GM13976 (cell line): ENCODE data around the gene MCEMP1.

Experiments
- DNase-seq: peaks from one replicate; pipeline ENCODE4 v3.0.0; 2012; ENCODE audit warnings: low spot score
- in situ Hi-C: fragments of 300-500 bp; cut with MboI; formaldehyde crosslinking; loops from one replicate; pipeline ENCODE4 v1.12.0; 2022; ENCODE audit warnings: low sequenced_read_pairs, mixed read lengths, inconsistent platforms; ENCODE audit not compliant: unreplicated experiment
- TF ChIP-seq, protein P1 (sequence below): IDR thresholded peaks from 2 replicates; pipeline ENCODE4 v1.5.1; 2012; ENCODE audit warnings: borderline replicate concordance, mild to moderate bottlenecking; ENCODE audit not compliant: insufficient read depth; ENCODE audit errors: extremely low read depth, missing control alignments, control extremely low read depth

Gene MCEMP1, protein sequence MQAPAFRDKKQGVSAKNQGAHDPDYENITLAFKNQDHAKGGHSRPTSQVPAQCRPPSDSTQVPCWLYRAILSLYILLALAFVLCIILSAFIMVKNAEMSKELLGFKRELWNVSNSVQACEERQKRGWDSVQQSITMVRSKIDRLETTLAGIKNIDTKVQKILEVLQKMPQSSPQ

DNA sequence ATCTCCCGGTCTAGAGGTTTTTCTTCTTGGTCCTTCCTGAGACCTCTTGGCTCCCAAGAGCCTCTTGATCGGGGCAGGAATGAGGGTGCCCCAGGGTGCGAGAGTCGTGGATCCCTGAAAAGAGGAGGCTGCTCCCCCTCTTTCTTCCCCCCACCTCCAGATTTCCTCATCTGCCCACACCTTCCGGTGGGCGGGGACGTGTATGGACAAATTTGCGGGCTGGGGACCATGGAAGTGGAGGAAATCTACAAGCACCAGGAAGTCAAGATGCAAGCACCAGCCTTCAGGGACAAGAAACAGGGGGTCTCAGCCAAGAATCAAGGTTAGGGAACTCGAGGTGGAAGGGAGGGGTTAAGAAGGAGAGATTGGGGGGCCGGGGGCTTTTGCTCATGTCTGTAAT is at the start of gene MCEMP1:
MCEMP1 (plus strand) TSS at position 237 of the 400 bp plus-strand sequence; CDS start at position 268, 31 bp downstream.
- in situ Hi-C loops: no loop called here
- TF ChIP-seq, protein P1, sequence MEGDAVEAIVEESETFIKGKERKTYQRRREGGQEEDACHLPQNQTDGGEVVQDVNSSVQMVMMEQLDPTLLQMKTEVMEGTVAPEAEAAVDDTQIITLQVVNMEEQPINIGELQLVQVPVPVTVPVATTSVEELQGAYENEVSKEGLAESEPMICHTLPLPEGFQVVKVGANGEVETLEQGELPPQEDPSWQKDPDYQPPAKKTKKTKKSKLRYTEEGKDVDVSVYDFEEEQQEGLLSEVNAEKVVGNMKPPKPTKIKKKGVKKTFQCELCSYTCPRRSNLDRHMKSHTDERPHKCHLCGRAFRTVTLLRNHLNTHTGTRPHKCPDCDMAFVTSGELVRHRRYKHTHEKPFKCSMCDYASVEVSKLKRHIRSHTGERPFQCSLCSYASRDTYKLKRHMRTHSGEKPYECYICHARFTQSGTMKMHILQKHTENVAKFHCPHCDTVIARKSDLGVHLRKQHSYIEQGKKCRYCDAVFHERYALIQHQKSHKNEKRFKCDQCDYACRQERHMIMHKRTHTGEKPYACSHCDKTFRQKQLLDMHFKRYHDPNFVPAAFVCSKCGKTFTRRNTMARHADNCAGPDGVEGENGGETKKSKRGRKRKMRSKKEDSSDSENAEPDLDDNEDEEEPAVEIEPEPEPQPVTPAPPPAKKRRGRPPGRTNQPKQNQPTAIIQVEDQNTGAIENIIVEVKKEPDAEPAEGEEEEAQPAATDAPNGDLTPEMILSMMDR: no peak
- no peak for DNase-seq

DNA sequence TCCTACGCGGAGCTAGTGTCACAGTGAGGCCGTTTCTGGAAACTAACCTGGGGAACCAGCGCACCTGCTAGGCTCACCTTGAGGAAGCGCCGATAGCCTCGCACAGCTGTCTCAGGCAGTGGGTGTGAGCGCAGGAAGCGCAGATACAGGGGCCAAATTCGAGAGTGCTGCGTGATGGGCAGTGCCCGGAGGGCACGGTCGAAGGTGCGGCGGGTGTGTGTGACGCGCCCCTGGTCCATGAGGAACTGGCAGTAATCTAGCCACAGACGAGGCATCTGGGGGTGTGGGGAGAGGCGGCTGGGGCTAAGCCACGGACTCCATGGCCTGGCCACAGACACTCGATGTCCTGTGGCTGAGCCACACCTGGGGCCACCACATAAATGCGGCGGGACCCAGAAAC is 49.7 kb upstream of the MCEMP1 start:
- in situ Hi-C loops: no loop called here
- no peak for DNase-seq
- TF ChIP-seq, protein P1: no peak

DNA sequence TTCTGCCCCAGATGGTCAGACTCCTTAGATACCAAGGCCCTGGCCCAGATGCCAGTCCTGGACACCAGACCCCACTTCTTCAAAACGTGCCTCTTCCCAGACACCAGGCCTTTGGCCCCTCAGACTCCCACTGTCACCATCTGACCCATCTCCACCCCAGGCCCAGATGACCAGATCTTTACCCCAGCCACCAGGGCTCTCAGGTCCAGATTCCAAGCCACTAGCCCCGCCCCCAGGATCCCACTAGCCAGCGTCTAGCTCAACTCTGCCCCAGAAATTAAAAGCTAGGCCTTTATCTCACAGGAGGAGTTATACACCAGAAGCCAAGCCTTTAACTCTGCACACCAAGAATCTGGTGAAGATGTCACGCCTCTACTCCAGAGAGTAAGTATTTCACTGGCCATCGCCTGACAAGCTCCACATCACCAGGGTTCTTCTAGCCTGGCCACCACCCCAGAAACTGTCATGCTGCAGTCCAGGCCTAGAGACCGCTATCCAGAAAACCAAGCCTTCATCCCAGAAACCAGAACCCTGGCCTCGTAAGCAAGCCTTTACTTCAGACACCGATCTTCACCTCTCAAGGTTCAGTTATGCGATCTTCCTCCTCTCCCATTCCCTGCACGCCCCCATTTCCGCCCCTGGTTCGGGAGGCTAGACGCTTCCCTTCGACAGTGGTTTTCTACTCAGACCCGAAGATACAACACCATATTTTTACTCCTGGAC is 48.1 kb upstream of the MCEMP1 start:
- TF ChIP-seq, protein P1: no peak
- DNase-seq: no peak
- in situ Hi-C loops: no loop called here

DNA sequence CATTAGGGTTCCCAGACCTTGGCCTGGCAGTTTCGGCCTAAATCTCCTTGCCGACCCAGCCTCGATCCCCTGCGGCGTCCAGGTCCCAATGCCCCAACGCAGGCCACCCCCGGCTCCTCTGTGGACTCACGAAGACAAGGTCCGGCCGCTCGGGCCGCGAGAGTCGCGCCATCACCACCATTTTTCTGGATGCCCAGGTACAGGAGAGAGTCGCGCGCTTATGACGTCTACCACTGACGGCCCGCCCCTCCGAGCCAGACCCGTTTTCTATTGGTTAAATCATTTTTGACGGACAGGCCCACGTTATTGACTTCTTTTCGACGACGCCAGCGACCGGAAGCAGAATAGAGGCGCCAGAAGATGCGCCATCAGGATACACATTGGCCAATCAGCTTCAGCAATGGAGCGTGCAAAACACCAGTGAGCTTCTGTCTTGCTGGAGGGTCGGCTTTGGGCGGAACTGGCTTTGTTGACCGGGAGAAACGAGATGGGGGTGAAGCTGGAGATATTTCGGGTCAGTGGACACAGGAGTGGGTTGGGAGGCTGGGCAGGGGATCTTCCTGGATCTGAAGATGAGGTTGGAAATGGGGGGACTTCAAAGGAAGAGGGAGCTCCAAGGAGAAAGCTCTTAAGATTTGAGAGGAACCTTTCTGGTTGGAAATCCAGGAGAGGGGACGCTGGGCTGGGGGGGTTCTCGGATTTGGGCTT is 47.4 kb upstream of the MCEMP1 start, which contains the start of the genes PET100 and XAB2:
PET100 (plus strand) TSS at position 447 of the 708 bp plus-strand sequence; CDS start at position 488, 41 bp downstream.
XAB2 (minus strand) TSS at position 199 of the 708 bp plus-strand sequence; CDS start at position 181, 18 bp downstream.
- DNase-seq: peak; percentile 99
- TF ChIP-seq, protein P1: no peak
- in situ Hi-C loops: no loop called here

DNA sequence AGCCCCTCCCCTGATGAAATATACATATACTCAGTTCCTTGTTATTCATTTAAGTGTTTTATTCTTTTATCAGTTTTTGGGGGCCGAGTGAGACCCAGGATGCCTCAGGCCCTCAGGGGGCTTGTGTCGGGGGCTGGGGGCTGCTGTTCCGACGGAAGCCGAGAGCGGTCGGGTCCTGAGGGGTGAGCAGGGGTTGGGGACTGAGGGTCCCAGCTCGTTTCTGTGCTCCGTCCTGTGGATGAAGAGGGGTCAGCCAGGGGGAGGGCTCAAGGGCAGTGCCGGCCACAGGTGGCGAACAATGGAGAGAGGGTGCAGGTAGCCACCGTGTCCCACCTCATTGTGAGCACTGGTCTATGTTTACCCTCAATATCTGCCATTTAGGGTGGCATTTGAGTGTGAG is 45.3 kb upstream of the MCEMP1 start:
- DNase-seq: no peak

DNA sequence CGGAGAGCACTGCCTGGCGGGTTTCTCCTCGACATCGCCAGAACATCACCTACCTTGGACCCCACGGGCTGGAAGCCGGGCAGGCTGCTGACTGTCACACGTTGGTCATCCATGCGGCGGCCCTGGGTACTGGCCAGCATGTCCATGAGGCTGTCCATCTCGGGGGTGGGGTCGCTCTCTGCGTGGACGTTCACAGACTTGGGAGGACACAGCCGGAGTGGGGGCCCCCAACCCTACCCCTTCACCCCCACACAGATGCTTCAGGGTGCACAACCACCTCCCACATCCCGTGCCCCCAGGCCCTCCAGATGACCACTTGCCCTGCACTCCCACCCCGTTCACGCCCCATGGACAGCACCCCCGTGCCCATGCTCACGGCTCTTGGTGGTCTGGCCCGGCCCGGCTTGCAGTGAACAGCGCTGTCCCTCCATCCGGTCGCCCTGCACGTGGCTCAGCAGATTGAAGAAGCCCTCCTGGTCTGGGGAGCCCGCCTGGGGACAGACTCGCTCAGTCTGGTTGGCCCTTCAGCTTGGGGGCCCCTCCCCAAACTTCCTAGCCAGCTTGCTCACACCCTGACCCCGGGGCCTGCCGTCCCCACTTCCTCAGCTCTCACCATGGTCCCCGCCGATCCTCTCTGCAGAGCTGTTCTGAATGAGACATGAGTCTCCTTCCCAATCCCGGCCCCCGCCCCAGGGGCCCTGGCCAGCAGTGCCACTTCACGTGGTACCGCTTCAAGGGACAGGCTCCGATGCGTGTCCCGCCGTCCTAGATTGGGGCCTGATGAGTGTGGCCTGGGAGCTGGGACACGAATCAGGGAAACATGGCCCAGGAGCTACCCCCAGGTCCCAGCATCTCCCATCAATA is 44.3 kb upstream of the MCEMP1 start:
- in situ Hi-C loops: no loop called here

More for the DNA sequence above, 45.3 kb upstream of the MCEMP1 start:
- in situ Hi-C loops: no loop called here
- TF ChIP-seq, protein P1: no peak

More for the DNA sequence above, 44.3 kb upstream of the MCEMP1 start:
- no peak for DNase-seq
- TF ChIP-seq, protein P1: no peak
